HepG2 (cell line): ENCODE data around the gene RAB40C. TPM values are rescaled to one million over a fixed set of nuclear protein-coding genes. Genes with fewer than 3 reads are reported as not detected.

Experiments
- ARID4A ChIP-seq: sonication (generic); formaldehyde crosslinking; IDR thresholded peaks from 2 replicates; pipeline ENCODE4 v1.5.0; 2020; ENCODE audit warnings: mild to moderate bottlenecking, missing genetic modification reagents, borderline replicate concordance
- CENPX ChIP-seq: sonication (generic); formaldehyde crosslinking; IDR thresholded peaks from 2 replicates; pipeline ENCODE4 v1.9.0; 2021; ENCODE audit warnings: mild to moderate bottlenecking, missing genetic modification reagents, moderate library complexity
- DNMT3B ChIP-seq: conservative IDR thresholded peaks from 2 replicates; pipeline ENCODE4 v1.6.1; 2016; ENCODE audit warnings: missing biosample characterization, control low read depth
- ETV5 ChIP-seq: IDR thresholded peaks from 2 replicates; pipeline ENCODE4 v1.6.1; 2018; ENCODE audit warnings: missing biosample characterization, missing genetic modification reagents, inconsistent platforms, borderline replicate concordance
- HNRNPUL1 ChIP-seq: fragments of 200-400 bp; formaldehyde crosslinking; IDR thresholded peaks from 2 replicates; pipeline ENCODE4 v1.6.1; 2017; ENCODE audit warnings: low read depth, mild to moderate bottlenecking, low read length, moderate library complexity
- JUN ChIP-seq: sonication (generic); formaldehyde crosslinking; IDR thresholded peaks from 2 replicates; pipeline ENCODE4 v1.4.0; 2020; ENCODE audit warnings: mild to moderate bottlenecking, missing genetic modification reagents
- RARG ChIP-seq: sonication (generic); formaldehyde crosslinking; IDR thresholded peaks from 2 replicates; pipeline ENCODE4 v1.4.0; 2020; ENCODE audit warnings: low read depth, mild to moderate bottlenecking, missing genetic modification reagents
- RORA ChIP-seq: sonication (generic); formaldehyde crosslinking; IDR thresholded peaks from 2 replicates; pipeline ENCODE4 v1.5.0; 2020; ENCODE audit warnings: mild to moderate bottlenecking, missing genetic modification reagents, moderate library complexity
- SMYD3 ChIP-seq: sonication (generic); formaldehyde crosslinking; IDR thresholded peaks from 2 replicates; pipeline ENCODE4 v1.8.1; 2023; ENCODE audit warnings: mild to moderate bottlenecking, missing genetic modification reagents
- TBL1XR1 ChIP-seq: fragments of 150-350 bp; IDR thresholded peaks from 2 replicates; pipeline ENCODE4 v1.6.1; 2014; ENCODE audit warnings: borderline replicate concordance, low read length; ENCODE audit not compliant: partially characterized antibody
- ZEB1 ChIP-seq: IDR thresholded peaks from 2 replicates; pipeline ENCODE4 v1.6.1; 2012; ENCODE audit warnings: mild to moderate bottlenecking, low read depth, inconsistent platforms; ENCODE audit not compliant: insufficient replicate concordance
- ZMYM4 ChIP-seq: sonication (generic); formaldehyde crosslinking; IDR thresholded peaks from 2 replicates; pipeline ENCODE4 v1.8.1; 2023; ENCODE audit warnings: mild to moderate bottlenecking, missing genetic modification reagents
- ZNF10 ChIP-seq: sonication (generic); formaldehyde crosslinking; IDR thresholded peaks from 2 replicates; pipeline ENCODE4 v1.4.0; 2020; ENCODE audit warnings: mild to moderate bottlenecking, low read depth, missing genetic modification reagents, borderline replicate concordance
- ZNF160 ChIP-seq: sonication (generic); formaldehyde crosslinking; IDR thresholded peaks from 2 replicates; pipeline ENCODE4 v1.8.0; 2022; ENCODE audit warnings: mild to moderate bottlenecking, inconsistent platforms, missing genetic modification reagents
- ZNF282 ChIP-seq: fragments of 450-650 bp; IDR thresholded peaks from 2 replicates; pipeline ENCODE4 v1.6.1; 2018; ENCODE audit not compliant: partially characterized antibody
- ZNF451 ChIP-seq: sonication (generic); formaldehyde crosslinking; IDR thresholded peaks from 2 replicates; pipeline ENCODE4 v1.5.0; 2020; ENCODE audit warnings: mild to moderate bottlenecking, missing genetic modification reagents
- ZNF501 ChIP-seq: sonication (generic); formaldehyde crosslinking; IDR thresholded peaks from 2 replicates; pipeline ENCODE4 v1.5.1; 2020; ENCODE audit warnings: mild to moderate bottlenecking, moderate library complexity, missing genetic modification reagents
- ZNF598 ChIP-seq: sonication (generic); formaldehyde crosslinking; IDR thresholded peaks from 2 replicates; pipeline ENCODE4 v1.5.1; 2020; ENCODE audit warnings: mild to moderate bottlenecking, missing genetic modification reagents, borderline replicate concordance
- polyA plus RNA-seq, 8 experiments: library from polyadenylated mRNA; depleted of rRNA in 3 of 8; stranded (reverse) in 7 of 8; unstranded in 1 of 8; fragments of >200 nt; fragmentation: Illumina TruSeq in 4 of 8; extraction: Trizol in 4 of 8; gene quantifications; 2 replicates each; pipeline versions ENCODE4 v1.2.1 to v1.2.3, GENCODE V29; 2011 to 2016; ENCODE audit warnings: low read depth in 4 of 8, missing spikeins in 1 of 8, mixed read lengths in 1 of 8; ENCODE audit not compliant: insufficient read depth in 1 of 8
- total RNA-seq, 5 experiments: library from RNA; depleted of rRNA; stranded (reverse); fragments of >200 nt; fragmentation: Illumina TruSeq; extraction: Trizol; gene quantifications; 2 replicates each; pipeline ENCODE4 v1.2.3, GENCODE V29; 2016; ENCODE audit warnings: low read depth in 1 of 5
- TF ChIP-seq, protein P1 (sequence below): sonication (generic); formaldehyde crosslinking; IDR thresholded peaks from 2 replicates; pipeline ENCODE4 v1.4.0; 2020; ENCODE audit warnings: low read depth, mild to moderate bottlenecking, missing genetic modification reagents
- TF ChIP-seq, protein P2 (sequence below): sonication (generic); formaldehyde crosslinking; IDR thresholded peaks from 2 replicates; pipeline ENCODE4 v1.4.0; 2020; ENCODE audit warnings: mild to moderate bottlenecking, missing genetic modification reagents, borderline replicate concordance

RAB40C gene
- total and polyA plus RNA-seq, 2 of the 13 experiments (the other 11 are each of a cell fraction or from before 2014, with no cell fraction given), result 7.7 to 11.5 TPM

DNA sequence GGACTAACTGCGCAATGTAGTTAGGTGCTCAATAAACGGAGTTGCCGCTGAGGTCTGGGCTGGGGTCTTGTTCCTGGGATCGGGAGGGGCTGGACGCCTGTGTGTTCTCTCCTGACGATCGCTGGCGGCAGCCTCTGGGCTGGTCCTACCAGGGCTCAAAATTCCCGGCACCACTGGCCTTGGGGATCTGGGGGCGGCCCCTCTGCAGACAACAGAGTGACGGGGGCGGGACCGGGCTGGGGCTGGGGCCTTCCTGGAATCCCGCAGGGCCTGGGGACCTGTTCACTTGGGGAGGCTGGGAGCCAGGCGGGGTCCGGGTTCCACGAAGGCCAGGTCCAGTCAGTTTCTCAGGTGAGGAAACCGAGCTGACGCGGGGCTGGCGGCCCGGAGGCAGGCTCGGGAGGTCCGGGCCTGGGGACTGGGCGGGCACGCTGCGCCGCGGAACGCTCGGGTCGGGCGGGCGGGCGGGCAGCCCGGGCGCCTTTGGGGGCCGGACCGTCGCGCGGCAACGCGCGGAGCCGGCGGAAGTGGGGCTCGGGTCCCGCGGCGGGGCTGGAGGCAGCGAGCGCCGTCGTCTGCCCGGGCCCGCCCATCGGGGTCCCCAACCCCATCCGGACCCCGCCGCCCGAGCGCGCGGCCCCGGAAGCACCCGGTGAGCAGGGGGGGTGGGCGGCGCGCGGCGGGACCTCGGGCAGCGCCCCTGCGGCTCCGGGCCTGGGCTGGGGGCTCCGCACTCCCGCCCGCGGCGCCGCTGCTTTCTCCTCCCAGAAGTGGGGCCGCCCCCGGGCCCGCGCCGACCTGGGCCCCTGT lies 20.2 kb upstream of the RAB40C start, which contains the start of gene PIGQ (continued):
- TF ChIP-seq ZNF451 (CRISPR knock-in tag) (no peak), RARG (CRISPR knock-in tag) (no peak), HNRNPUL1 (no peak), ZNF501 (CRISPR knock-in tag) (0 out of 2 replicates have a peak, but pooled peaks have one; percentile 9), ZNF282 (no peak), CENPX (CRISPR knock-in tag) (no peak), ZNF598 (no peak), ARID4A (0 out of 2 replicates have a peak, but pooled peaks have one; percentile 19), DNMT3B (CRISPR knock-in tag) (no peak), JUN (no peak), SMYD3 (CRISPR knock-in tag) (no peak), ZMYM4 (CRISPR knock-in tag) (no peak), TBL1XR1 (no peak), ZNF10 (no peak), ZEB1 (no peak), ETV5 (CRISPR knock-in tag) (no peak), RORA (CRISPR knock-in tag) (no peak), ZNF160 (CRISPR knock-in tag) (no peak)
- TF ChIP-seq, protein P1, sequence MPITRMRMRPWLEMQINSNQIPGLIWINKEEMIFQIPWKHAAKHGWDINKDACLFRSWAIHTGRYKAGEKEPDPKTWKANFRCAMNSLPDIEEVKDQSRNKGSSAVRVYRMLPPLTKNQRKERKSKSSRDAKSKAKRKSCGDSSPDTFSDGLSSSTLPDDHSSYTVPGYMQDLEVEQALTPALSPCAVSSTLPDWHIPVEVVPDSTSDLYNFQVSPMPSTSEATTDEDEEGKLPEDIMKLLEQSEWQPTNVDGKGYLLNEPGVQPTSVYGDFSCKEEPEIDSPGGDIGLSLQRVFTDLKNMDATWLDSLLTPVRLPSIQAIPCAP (CRISPR knock-in tag), result no peak
- TF ChIP-seq, protein P2, sequence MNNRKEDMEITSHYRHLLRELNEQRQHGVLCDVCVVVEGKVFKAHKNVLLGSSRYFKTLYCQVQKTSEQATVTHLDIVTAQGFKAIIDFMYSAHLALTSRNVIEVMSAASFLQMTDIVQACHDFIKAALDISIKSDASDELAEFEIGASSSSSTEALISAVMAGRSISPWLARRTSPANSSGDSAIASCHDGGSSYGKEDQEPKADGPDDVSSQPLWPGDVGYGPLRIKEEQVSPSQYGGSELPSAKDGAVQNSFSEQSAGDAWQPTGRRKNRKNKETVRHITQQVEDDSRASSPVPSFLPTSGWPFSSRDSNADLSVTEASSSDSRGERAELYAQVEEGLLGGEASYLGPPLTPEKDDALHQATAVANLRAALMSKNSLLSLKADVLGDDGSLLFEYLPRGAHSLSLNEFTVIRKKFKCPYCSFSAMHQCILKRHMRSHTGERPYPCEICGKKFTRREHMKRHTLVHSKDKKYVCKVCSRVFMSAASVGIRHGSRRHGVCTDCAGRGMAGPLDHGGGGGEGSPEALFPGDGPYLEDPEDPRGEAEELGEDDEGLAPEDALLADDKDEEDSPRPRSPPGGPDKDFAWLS (CRISPR knock-in tag), result no peak
